Lung (tissue), 12 donors: ENCODE data around the gene CLASP1. TPM values are rescaled to one million over a fixed set of nuclear protein-coding genes. Genes with fewer than 3 reads are reported as not detected.

Experiments used
- ATAC-seq: fragments of 200-7000 bp; cut with Tn5 transposase; one replicate; pipeline ENCODE4 v1.9.1; 2020; ENCODE audit warnings: moderate number of reproducible peaks; ENCODE audit not compliant: insufficient read depth, low FRiP score
- DNase-seq, 3 donors: peaks; one replicate each; pipeline ENCODE4 v3.0.0-alpha.2; 2013 to 2017
- H3K27ac ChIP-seq, 2 donors: one replicate each; pipeline ENCODE4 v1.5.1; 2013; ENCODE audit warnings: mild to moderate bottlenecking in 2 of 2, moderate library complexity in 2 of 2, control low read depth in 1 of 2, inconsistent platforms in 1 of 2, low read depth in 1 of 2, low read length in 1 of 2
- H3K27me3 ChIP-seq, 3 donors: one replicate each; pipeline ENCODE4 v1.5.1; 2013; ENCODE audit warnings: low read length in 2 of 3; ENCODE audit not compliant: control insufficient read depth in 3 of 3, insufficient read depth in 3 of 3
- H3K36me3 ChIP-seq, 4 donors: one replicate each; pipeline ENCODE4 v1.5.1; 2013; ENCODE audit warnings: low read length in 4 of 4, mild to moderate bottlenecking in 1 of 4, moderate library complexity in 1 of 4; ENCODE audit not compliant: control insufficient read depth in 4 of 4, insufficient read depth in 4 of 4
- H3K4me1 ChIP-seq, 5 donors: one replicate each; pipeline ENCODE4 v1.5.1; 2013; ENCODE audit warnings: low read length in 5 of 5, mild to moderate bottlenecking in 2 of 5, moderate library complexity in 1 of 5; ENCODE audit not compliant: control insufficient read depth in 5 of 5, insufficient read depth in 5 of 5
- H3K4me3 ChIP-seq: one replicate; pipeline ENCODE4 v1.5.1; 2013; ENCODE audit warnings: mild to moderate bottlenecking, control low read depth, moderate library complexity
- H3K9ac ChIP-seq, 2 donors: one replicate each; pipeline ENCODE4 v1.5.1; 2013; ENCODE audit warnings: low read length in 2 of 2, control low read depth in 1 of 2; ENCODE audit not compliant: insufficient read depth in 1 of 2
- H3K9me3 ChIP-seq, 4 donors: one replicate each; pipeline ENCODE4 v1.5.1; 2013; ENCODE audit warnings: low read length in 3 of 4, mild to moderate bottlenecking in 1 of 4, moderate library complexity in 1 of 4; ENCODE audit not compliant: control insufficient read depth in 4 of 4, insufficient read depth in 3 of 4
- WGBS, 2 donors: extraction: QIAGEN DNeasy Blood & Tissue Kit; methylation state at CpG; one replicate each; pipeline ENCODE4 v1.1.7; 2013; 5-methylcytosine and 5-hydroxymethylcytosine counted together
- polyA plus RNA-seq, 2 donors: library from polyadenylated mRNA; stranded (reverse); fragments of 200-250 nt; gene quantifications; one replicate each; pipeline ENCODE4 v1.2.1, GENCODE V29; 2013
- total RNA-seq, 2 donors: library from RNA; depleted of rRNA in 1 of 2; stranded (reverse); fragments of >200 nt in 1 of 2; gene quantifications; one replicate each; pipeline ENCODE4 v1.2.1, GENCODE V29; 2014 to 2021
- TF ChIP-seq, protein P1 (sequence below): IDR thresholded peaks from 2 replicates; pipeline ENCODE4 v1.5.1; 2012; ENCODE audit warnings: mild to moderate bottlenecking; ENCODE audit errors: control extremely low read depth, extremely low read depth
- donor health status: control.
- donor health status: control.
- donor health status: Bipolar disorder and iron deficiency.
- donor health status: healthy.
- donor health status: DM: yes; HTN: yes; CAD: no.

The CLASP1 gene
- total and polyA plus RNA-seq, 4 donors: 7.4 to 128 (median 30.6) TPM

DNA sequence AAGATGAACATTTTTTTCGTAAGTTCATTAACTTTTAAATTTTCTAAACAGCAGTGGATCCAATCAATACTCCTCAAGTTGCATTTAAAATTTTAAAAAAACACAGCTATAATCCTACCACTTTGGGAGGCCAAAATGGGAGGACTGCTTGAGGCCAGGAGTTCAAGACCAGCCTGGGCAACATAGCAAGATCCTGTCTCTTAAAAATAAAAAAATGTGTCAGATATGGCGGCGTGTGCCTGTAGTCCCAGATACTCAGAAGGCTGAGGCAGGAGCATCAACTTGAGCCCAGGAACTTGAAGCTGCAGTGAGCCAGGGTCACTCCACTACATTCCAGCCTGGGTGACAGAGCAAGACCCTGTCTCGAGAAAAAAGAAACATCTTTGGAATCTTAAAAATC, 178.3 kb downstream of the CLASP1 start:
- ATAC-seq: no peak
- H3K4me1 ChIP-seq: peaks cover 0 to 13% (median 0%) of the 10 kb centered on the region in 5 donors
- no peaks in the 10 kb centered on the region for H3K27me3 ChIP-seq

DNA sequence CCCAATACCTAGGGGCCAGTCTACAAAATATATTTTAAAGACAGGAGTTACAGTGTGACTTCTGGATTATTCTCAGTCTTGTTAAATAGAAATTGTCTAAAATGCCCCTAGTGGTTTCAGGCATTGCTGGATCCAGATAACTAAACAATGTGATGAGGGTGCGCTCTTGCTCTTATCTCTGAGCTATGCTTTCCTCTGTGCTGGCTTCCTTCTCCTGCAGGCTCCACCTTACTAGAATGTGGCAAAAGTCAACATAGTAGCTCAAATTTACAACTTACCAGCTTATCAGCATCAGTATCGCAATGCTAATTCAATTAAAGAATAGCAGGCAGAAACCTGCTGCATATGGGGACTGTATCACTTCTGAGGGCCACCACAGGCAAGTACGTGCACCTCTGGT, 179.9 kb downstream of the CLASP1 start:
- no peak for ATAC-seq
- H3K4me1 ChIP-seq: peaks cover 0 to 11% (median 0%) of the 10 kb centered on the region in 5 donors
- no peaks in the 10 kb centered on the region for H3K27me3 ChIP-seq
- no peak for DNase-seq
- WGBS, 2 donors: 96 to 97% methylated on average over 3 of the region's 3 CpGs
- TF ChIP-seq, protein P1, sequence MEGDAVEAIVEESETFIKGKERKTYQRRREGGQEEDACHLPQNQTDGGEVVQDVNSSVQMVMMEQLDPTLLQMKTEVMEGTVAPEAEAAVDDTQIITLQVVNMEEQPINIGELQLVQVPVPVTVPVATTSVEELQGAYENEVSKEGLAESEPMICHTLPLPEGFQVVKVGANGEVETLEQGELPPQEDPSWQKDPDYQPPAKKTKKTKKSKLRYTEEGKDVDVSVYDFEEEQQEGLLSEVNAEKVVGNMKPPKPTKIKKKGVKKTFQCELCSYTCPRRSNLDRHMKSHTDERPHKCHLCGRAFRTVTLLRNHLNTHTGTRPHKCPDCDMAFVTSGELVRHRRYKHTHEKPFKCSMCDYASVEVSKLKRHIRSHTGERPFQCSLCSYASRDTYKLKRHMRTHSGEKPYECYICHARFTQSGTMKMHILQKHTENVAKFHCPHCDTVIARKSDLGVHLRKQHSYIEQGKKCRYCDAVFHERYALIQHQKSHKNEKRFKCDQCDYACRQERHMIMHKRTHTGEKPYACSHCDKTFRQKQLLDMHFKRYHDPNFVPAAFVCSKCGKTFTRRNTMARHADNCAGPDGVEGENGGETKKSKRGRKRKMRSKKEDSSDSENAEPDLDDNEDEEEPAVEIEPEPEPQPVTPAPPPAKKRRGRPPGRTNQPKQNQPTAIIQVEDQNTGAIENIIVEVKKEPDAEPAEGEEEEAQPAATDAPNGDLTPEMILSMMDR: no peak
- H3K4me3 ChIP-seq: no peak overlapping the region
- no peak overlapping the region for H3K27ac ChIP-seq
- H3K36me3 ChIP-seq: peaks cover 13 to 26% (median 18%) of the 10 kb centered on the region in 4 donors
- no peak overlapping the region for H3K9ac ChIP-seq
- no peaks in the 10 kb centered on the region for H3K9me3 ChIP-seq

More for the DNA sequence above, 178.3 kb downstream of the CLASP1 start:
- DNase-seq: no peak
- TF ChIP-seq, protein P1: no peak
- Histone ChIP-seq H3K4me3 (no peak overlapping the region), H3K9me3 (no peaks in the 10 kb centered on the region), H3K36me3 (peaks cover 13 to 26% (median 18%) of the 10 kb centered on the region in 4 donors), H3K27ac (no peak overlapping the region), H3K9ac (no peak overlapping the region)
- WGBS, 2 donors: 90 to 95% methylated on average over 4 of the region's 4 CpGs

GRCh38 chr2:121468936-121469335, 180.3 kb downstream of the CLASP1 start:
- TF ChIP-seq, protein P1: no peak
- H3K27me3 ChIP-seq: no peaks in the 10 kb centered on the region
- no peak for ATAC-seq
- H3K27ac ChIP-seq: no peak overlapping the region
- peaks cover 13 to 26% (median 18%) of the 10 kb centered on the region in 4 donors for H3K36me3 ChIP-seq
- 94 to 98% methylated on average over 6 of the region's 6 CpGs for WGBS, 2 donors
- H3K9me3 ChIP-seq: no peaks in the 10 kb centered on the region
- no peak for DNase-seq
- H3K4me3 ChIP-seq: no peak overlapping the region
- peaks cover 0 to 11% (median 0%) of the 10 kb centered on the region in 5 donors for H3K4me1 ChIP-seq
- H3K9ac ChIP-seq: no peak overlapping the region

- no peak overlapping the region for H3K4me3 ChIP-seq
Observed at GRCh38 chr2:121459291-121459690, 190.0 kb downstream of the CLASP1 start.

More at GRCh38 chr2:121459291-121459690, 190.0 kb downstream of the CLASP1 start:
- Histone ChIP-seq H3K27me3 (no peaks in the 10 kb centered on the region), H3K36me3 (peaks cover 11 to 33% (median 20%) of the 10 kb centered on the region in 4 donors), H3K27ac (no peak overlapping the region), H3K4me1 (peaks cover 0 to 20% (median 0%) of the 10 kb centered on the region in 5 donors), H3K9me3 (no peaks in the 10 kb centered on the region), H3K9ac (no peak overlapping the region)
- WGBS, 2 donors: 86 to 93% methylated on average over 3 of the region's 3 CpGs
- ATAC-seq: no peak
- peak; percentile 50 to 84 (median 77) for DNase-seq
- TF ChIP-seq, protein P1: no peak
